ENCODE results near the gene STEEP1.
A peak's percentile ranks its signal among the peaks of the same experiment; 100 is the strongest.

STEEP1 gene

DNA sequence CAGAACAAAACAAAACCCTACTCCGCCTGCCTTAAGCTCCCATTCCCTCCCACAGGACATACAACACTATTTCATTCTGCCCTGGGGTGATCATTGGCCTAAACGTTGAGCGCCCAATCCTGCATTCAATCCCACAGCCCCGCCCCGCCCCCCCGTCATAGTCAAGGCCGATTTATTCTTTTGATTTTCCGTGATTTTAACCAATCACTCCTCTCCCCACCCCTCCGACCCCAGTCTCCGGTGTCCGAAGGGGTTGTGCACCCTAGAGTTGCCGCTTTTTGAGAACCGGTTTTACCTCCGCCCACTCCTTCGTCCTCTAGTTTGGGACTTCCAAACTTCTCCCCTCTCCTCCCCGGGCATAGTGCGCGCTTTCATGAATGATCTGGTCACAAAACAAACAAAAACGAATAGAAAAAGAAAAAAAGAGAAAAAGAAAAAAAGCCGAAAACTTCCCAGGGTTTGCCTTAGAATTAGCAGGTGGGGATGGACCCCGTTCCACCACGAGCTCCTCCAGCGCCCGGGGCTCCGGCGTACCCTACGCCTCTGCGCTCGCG lies 8.7 kb upstream of the STEEP1 start:
- in situ Hi-C loops (cut with HindIII; ENCODE audit: low pct_unique_long_range_greater_than_20kb, low sequenced_read_pairs) = no loop called here
- DNase-seq (ENCODE audit: low read depth in 1 of 2, low spot score in 1 of 2) = peak; percentile 20 to 69
- no peak for TF ChIP-seq JUND (IDR thresholded peaks at IDR 0.05; ENCODE audit: low read depth)

DNA sequence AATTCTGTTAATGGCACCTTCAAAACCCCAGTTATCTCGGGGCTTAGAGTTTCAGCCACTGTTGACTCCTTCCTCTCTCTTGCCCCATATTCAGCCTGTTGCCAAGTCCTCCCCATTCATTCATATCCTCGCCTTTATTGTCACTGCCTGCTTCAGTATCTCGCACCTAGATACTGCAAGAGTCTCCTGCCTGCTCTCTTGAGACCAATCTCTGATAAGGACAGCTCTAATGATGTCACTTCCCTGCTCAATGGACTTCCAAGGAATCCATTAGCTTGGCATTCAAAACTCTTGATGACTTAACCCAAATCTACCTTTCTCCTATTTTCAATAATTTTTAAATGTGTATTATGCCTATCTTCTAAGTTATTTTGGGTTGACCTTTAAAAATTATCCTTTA lies 8.0 kb upstream of the STEEP1 start:
- DNase-seq (ENCODE audit: low read depth in 1 of 2, low spot score in 1 of 2) = no peak
- no peak for TF ChIP-seq JUND (IDR thresholded peaks at IDR 0.05; ENCODE audit: low read depth)
- in situ Hi-C loops (cut with HindIII; ENCODE audit: low pct_unique_long_range_greater_than_20kb, low sequenced_read_pairs) = no loop called here

DNA sequence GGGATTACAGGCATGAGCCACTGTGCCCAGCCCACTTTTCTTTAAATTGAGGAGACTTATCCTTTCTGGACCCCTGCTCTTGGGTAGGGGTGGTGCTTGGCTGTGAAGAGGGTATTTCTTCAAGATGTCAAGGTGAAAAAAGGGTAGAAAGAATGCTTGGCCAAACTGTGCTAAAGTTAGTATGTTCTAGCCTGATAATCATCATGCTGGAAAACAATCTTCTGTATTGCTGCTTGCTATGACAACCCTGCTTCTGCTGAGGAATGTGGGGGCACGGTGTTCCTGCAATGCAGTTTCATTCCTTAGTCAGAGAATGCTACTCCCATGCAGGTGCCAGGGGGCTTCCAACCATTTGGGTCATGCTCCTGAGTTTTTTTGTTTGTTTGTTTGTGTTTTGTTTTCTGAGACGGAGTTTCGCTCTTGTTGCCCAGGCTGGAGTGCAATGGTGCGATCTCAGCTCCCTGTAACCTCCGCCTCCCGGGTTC lies 5.2 kb upstream of the STEEP1 start:
- TF ChIP-seq JUND (IDR thresholded peaks at IDR 0.05; ENCODE audit: low read depth) = no peak
- no peak for DNase-seq (ENCODE audit: low read depth in 1 of 2, low spot score in 1 of 2)
- in situ Hi-C loops (cut with HindIII; ENCODE audit: low pct_unique_long_range_greater_than_20kb, low sequenced_read_pairs) = no loop called here

DNA sequence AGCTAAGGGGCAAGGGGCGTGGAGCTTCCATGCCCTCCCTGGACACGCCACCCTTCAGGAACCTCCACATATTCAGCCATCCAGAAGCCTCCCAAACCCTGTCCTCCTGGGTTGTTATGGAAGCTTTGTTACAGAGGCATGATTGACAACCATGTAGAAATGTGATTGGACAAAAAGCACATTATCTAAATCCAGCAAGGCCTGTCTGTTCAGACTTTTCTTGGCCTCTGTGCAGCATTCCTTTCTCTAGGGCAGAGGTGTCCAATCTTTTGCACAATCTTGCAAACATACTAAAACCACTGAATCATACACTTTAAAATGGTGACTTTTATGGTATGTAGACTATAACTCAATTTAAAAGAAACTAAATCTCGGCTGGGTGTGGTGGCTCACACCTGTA lies 12.7 kb downstream of the STEEP1 start:
- in situ Hi-C loops (cut with HindIII; ENCODE audit: low pct_unique_long_range_greater_than_20kb, low sequenced_read_pairs) = no loop called here
- peak in 1 of 2 experiments; percentile 58 for DNase-seq (ENCODE audit: low read depth in 1 of 2, low spot score in 1 of 2)
- no peak for TF ChIP-seq JUND (IDR thresholded peaks at IDR 0.05; ENCODE audit: low read depth)

DNA sequence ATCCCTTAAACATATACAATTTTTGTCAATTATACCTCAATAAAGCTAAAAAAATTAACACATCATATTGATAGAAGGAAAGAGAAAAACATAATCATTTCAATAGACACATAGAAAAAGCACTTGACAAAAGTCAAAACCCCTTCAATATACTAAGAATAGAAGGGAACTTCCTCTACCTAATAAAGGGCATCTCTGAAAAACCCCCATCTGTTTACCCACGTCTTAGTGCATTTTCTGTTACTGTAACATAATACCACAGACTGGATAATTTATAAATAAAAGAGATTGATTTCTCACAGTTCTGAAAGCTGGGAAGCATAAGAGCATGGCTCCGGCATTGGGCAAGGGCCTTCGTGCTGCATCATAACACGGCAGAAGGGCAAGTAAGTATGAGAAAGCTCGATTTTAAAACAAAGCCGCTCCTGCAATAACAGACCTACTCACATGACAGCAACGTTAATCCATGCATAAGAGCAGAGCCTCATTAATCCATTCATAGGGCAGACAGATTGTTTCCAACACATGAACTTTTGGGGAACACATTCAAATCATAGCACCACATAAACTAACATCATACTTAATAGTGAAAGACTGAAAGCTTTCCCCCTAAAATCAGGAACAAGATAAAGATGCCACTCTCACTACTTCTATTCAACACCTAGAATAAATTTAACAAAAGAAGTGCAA lies 15.7 kb downstream of the STEEP1 start:
- DNase-seq (ENCODE audit: low read depth in 1 of 2, low spot score in 1 of 2) = no peak
- in situ Hi-C loops (cut with HindIII; ENCODE audit: low pct_unique_long_range_greater_than_20kb, low sequenced_read_pairs) = no loop called here
- TF ChIP-seq JUND (IDR thresholded peaks at IDR 0.05; ENCODE audit: low read depth) = no peak

DNA sequence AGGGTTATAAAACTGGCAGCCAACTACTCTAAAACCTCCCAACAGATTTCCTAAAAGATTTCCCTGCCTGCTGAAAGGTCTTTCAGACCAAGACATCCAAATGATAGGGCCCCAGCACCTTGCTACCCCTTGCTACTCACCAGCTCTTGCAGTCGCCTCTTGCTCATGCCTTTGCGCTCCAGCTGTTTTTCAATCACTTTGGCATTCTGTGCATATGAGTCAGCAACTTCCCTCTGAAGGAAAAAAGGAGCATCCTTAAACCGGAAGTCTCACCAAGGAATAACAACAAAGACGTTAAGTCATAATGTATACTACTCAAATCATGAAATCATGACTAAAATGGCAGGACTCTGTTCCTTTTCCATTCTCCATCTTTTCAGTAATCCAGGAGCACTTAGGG lies 24.0 kb downstream of the STEEP1 start:
- no peak for DNase-seq (ENCODE audit: low read depth in 1 of 2, low spot score in 1 of 2)
- in situ Hi-C loops (cut with HindIII; ENCODE audit: low pct_unique_long_range_greater_than_20kb, low sequenced_read_pairs) = no loop called here

DNA sequence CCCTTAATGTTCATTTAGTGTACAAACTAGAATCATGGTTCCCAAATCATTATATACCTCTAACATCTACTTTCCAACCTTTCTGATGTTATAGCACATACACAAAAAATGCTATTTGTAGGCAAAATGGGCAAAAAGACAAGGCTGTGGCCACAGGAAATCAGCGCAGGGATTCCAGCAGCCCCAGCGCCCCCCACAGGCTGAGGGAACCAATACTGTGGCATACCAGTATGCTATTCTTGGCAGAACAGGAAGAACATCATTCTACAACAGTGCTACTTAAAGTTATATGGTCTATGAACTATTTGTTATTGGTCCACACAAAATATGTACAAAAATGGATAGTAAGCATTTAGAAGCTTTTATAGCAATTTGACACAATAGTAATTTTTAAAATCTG lies 25.3 kb downstream of the STEEP1 start:
- no peak for DNase-seq (ENCODE audit: low read depth in 1 of 2, low spot score in 1 of 2)

More for the DNA sequence above, 24.0 kb downstream of the STEEP1 start:
- TF ChIP-seq JUND (IDR thresholded peaks at IDR 0.05; ENCODE audit: low read depth) = no peak

DNA sequence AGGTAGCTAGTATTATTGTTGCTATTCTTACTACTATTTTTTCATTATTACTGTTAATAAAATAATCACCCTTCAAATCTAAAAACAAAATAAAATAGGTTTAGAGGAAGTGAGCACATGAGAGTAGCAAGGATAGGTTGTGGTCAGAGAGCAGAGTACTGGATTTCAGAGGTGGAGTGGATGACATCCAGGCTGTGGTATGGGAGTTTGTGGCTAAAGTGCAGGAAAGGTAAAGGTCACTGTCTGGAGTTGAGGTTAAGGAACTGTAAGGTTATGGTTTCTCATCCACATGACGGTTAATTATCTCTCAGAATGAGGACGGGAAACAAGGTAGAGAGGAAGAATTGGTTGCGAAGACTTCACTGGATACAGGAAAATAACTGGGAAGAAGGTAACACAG lies 27.7 kb downstream of the STEEP1 start:
- in situ Hi-C loops (cut with HindIII; ENCODE audit: low pct_unique_long_range_greater_than_20kb, low sequenced_read_pairs) = no loop called here
- no peak for DNase-seq (ENCODE audit: low read depth in 1 of 2, low spot score in 1 of 2)
- no peak for TF ChIP-seq JUND (IDR thresholded peaks at IDR 0.05; ENCODE audit: low read depth)

More for the DNA sequence above, 25.3 kb downstream of the STEEP1 start:
- TF ChIP-seq JUND (IDR thresholded peaks at IDR 0.05; ENCODE audit: low read depth) = no peak
- in situ Hi-C loops (cut with HindIII; ENCODE audit: low pct_unique_long_range_greater_than_20kb, low sequenced_read_pairs) = no loop called here

DNA sequence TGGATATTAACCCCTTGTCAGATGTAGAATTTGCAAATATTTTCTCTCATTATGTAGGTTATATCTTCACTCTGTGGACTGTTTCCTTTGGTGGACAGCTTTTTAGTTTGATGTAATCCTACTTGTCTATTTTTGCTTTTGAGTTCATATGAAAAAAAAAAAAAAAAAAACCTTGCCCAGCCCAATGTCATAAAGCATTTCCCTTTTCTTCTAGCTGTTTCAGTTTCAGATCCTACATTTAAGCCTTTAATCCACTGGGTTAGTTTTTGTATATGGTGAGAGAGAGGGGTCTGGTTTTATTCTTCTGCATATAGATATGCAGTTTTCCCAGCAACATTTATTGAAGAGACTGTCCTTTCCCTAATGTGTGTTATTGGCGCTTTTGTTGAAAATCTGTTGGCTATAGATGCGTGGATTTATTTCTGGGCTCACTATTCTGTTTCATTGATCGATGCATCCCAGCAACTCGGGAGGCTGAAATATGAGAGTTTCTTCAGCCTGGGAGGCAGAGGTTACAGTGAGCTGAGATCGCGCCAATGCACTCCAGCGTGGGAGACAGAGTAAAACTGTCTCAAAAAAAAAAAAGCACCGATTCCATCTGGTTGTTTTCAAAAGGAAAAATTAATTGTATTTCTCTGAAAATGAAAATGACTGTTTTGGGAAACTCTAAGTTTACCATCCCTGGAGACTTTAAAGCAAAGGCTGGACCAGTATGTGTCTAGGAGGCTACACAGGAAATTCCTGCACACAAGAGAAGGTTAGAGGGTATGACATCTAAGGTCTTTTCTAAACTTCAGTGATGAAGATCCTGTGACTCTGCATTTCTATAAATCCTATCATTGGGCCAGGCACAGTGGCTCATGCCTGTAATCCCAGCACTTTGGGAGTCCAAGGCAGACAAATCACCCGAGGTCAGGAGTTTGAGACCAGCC lies 35.6 kb downstream of the STEEP1 start:
- no peak for DNase-seq (ENCODE audit: low read depth in 1 of 2, low spot score in 1 of 2)
- in situ Hi-C loops (cut with HindIII; ENCODE audit: low pct_unique_long_range_greater_than_20kb, low sequenced_read_pairs) = no loop called here

DNA sequence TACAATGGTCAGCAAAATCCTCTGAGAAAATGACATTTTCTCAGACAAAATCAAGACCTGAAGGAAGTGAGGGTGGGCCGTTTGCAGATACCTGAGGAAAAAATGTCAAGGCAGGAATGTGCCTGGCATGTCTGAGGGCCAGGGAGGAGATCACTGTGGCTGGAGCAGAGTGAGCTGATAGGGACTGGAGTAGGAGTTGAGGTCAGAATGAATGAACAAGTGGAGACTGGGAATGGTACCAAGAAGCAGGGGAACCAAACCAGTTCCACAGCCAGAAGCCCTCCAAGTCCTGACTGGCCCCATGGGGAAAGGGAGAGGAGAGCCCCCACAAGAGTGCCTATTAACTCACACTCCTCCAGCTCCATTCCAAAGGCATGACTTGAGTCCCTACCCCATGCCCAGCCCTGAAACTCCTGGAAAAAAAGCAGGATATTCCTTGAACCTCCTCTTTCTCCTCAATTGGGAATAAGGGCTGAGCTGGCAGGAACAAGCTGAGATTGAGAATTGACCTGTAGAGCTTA lies 41.5 kb downstream of the STEEP1 start:
- in situ Hi-C loops (cut with HindIII; ENCODE audit: low pct_unique_long_range_greater_than_20kb, low sequenced_read_pairs) = no loop called here
- no peak for TF ChIP-seq JUND (IDR thresholded peaks at IDR 0.05; ENCODE audit: low read depth)
- DNase-seq (ENCODE audit: low read depth in 1 of 2, low spot score in 1 of 2) = no peak

More for the DNA sequence above, 35.6 kb downstream of the STEEP1 start:
- no peak for TF ChIP-seq JUND (IDR thresholded peaks at IDR 0.05; ENCODE audit: low read depth)

DNA sequence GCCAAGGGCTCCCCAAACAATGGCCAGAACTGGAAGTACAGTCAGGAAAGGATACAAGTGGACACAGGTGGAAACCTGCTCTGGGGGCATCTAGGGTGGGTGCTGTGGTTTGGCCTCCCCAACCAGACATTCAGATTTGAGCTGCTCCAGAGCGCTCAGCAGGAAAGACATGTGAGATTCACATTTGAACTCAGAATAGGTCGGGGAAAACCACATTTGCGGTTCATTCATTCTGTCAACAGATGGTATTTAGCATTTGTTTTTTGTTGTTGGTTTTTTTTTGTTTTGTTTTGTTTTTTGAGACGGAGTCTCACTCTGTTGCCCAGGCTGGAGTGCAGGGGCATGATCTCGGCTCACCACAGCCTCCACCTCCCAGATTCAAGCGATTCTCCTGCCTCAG lies 44.0 kb downstream of the STEEP1 start:
- in situ Hi-C loops (cut with HindIII; ENCODE audit: low pct_unique_long_range_greater_than_20kb, low sequenced_read_pairs) = no loop called here
- no peak for TF ChIP-seq JUND (IDR thresholded peaks at IDR 0.05; ENCODE audit: low read depth)
- DNase-seq (ENCODE audit: low read depth in 1 of 2, low spot score in 1 of 2) = no peak

DNA sequence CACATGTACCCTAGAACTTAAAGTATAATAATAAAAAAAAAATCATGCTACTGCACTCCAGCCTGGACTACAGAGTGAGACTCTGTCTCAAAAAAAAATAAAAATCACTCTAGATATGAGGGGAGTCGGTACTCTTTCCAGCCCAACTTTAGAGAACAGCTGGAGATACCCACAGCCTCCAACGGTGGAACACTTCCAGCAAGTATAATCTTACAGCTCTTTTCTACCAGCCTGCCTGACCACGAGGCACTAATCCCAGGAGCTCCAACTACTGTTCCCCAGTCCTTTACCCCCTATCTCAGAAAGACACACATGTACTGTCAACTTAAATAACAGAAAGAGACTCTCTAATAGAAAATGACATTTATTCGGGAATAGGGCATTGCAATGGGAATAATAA lies 46.8 kb downstream of the STEEP1 start:
- no peak for DNase-seq (ENCODE audit: low read depth in 1 of 2, low spot score in 1 of 2)
- no peak for TF ChIP-seq JUND (IDR thresholded peaks at IDR 0.05; ENCODE audit: low read depth)
- in situ Hi-C loops (cut with HindIII; ENCODE audit: low pct_unique_long_range_greater_than_20kb, low sequenced_read_pairs) = no loop called here
